GM18519 (cell line): ENCODE results near the gene DUSP10.

Experiments used
- ATAC-seq: cut with Tn5 transposase; IDR thresholded peaks from one replicate; pipeline ENCODE4 v1.9.1; 2021; ENCODE audit warnings: mild to moderate bottlenecking, moderate library complexity; ENCODE audit not compliant: unreplicated experiment, low FRiP score

The DUSP10 gene

GRCh38 chr1:221741703-221742554 lies at the start of gene DUSP10:
Gene DUSP10, minus strand, starts transcription at chr1:221742089. Its CDS starts 2,345 bp downstream, at chr1:221739744.
- ATAC-seq, result peak; percentile 78

GRCh38 chr1:221788466-221788865 lies 46.6 kb upstream of the DUSP10 start:
- ATAC-seq, result no peak

GRCh38 chr1:221786647-221787046 lies 44.8 kb upstream of the DUSP10 start:
- ATAC-seq, result no peak

GRCh38 chr1:221783936-221784335 lies 42.0 kb upstream of the DUSP10 start:
- no peak for ATAC-seq

GRCh38 chr1:221783437-221783836 lies 41.5 kb upstream of the DUSP10 start:
- no peak for ATAC-seq

GRCh38 chr1:221782970-221783369 lies 41.1 kb upstream of the DUSP10 start:
- no peak for ATAC-seq

- ATAC-seq, result no peak
Observed at GRCh38 chr1:221782477-221782876, 40.6 kb upstream of the DUSP10 start.

- ATAC-seq, result no peak
Observed at GRCh38 chr1:221781102-221781755, 39.3 kb upstream of the DUSP10 start.

GRCh38 chr1:221780175-221780574 lies 38.3 kb upstream of the DUSP10 start:
- no peak for ATAC-seq

- ATAC-seq, result no peak
Observed at GRCh38 chr1:221779771-221780170, 37.9 kb upstream of the DUSP10 start.

- ATAC-seq, result peak; percentile 31
Observed at GRCh38 chr1:221778535-221779142, 36.8 kb upstream of the DUSP10 start.

GRCh38 chr1:221778125-221778524 lies 36.2 kb upstream of the DUSP10 start:
- ATAC-seq, result peak; percentile 14

- peak; percentile 54 for ATAC-seq
Observed at GRCh38 chr1:221777431-221778072, 35.7 kb upstream of the DUSP10 start.

GRCh38 chr1:221776495-221777301 lies 34.8 kb upstream of the DUSP10 start:
- peak; percentile 27 for ATAC-seq

GRCh38 chr1:221775206-221775605 lies 33.3 kb upstream of the DUSP10 start:
- ATAC-seq, result no peak

- no peak for ATAC-seq
Observed at GRCh38 chr1:221774054-221774842, 32.4 kb upstream of the DUSP10 start.

GRCh38 chr1:221773383-221773782 lies 31.5 kb upstream of the DUSP10 start:
- no peak for ATAC-seq

- ATAC-seq, result no peak
Observed at GRCh38 chr1:221772117-221772516, 30.2 kb upstream of the DUSP10 start.

- ATAC-seq, result no peak
Observed at GRCh38 chr1:221768444-221769066, 26.7 kb upstream of the DUSP10 start.
